Measurements from ENCODE around the gene WNK1.
A peak's percentile ranks its signal among the peaks of the same experiment; 100 is the strongest.
"Not testable (repeated sequence)": the region's sequence is repeated elsewhere in the genome, so short reads cannot be mapped to it uniquely, and the experiment has no call there.

WNK1 gene

GRCh38 chr12:751999-752694, at the start of gene WNK1:
Gene WNK1, plus strand, starts transcription at chr12:752579. Its CDS starts 987 bp downstream, at chr12:753566.
- peak; percentile 98 for DNase-seq

DNA sequence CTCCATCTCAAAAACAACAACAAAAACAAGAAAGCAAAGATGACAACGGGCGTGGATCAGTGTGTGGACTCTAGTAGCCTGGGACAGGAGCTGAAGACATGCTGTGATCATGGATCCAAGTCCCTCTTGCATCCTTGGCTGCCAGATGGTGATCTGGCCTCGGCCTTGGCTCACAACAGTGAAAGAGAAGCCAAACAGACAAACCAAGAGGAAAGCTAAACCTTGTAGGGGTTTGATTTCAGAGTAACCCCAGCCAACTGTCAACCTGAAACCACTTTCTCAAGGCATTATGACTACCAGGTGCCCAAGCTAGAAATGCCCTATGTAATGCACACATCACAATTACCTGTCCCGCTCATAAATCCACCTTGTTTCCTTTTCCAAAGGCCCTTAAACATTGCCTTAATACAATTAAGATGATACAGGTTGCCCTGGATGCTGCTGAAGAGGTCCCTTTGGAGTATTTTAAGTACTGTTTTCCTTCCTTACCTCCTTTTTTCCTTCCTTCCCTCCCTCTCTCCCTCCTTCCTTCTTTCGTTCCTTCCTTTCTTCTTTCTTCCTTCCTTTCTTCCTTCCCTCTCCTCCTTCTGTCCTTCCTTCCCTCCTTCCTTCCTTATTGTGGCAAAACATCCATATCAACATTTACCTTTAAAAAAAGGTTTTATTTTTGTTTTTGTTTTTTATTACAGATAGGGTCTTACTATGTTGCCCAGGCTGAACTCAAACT, 47.7 kb upstream of the WNK1 start:
- peak; percentile 48 for DNase-seq

DNA sequence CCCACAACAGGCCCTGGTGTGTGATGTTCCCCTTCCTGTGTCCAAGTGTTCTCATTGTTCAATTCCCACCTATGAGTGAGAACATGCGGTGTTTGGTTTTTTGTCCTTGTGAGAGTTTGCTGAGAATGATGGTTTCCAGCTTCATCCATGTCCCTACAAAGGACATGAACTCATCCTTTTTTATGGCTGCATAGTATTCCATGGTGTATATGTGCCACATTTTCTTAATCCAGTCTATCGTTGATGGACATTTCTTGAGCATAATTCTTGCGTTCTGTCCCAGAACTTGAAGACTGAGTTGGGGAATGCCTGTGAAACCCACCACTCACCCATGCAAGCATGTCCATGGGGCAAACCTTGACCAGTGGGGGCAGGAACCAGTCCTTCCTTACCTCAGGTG, 44.3 kb upstream of the WNK1 start:
- not testable (repeated sequence) for DNase-seq

- no peak for DNase-seq
Measured at GRCh38 chr12:709455-710020, 42.8 kb upstream of the WNK1 start.

- no peak for DNase-seq
Measured at GRCh38 chr12:712172-712863, 40.1 kb upstream of the WNK1 start.

- peak; percentile 31 for DNase-seq
Measured at GRCh38 chr12:713281-713875, 39.0 kb upstream of the WNK1 start.

GRCh38 chr12:716506-716905, 35.9 kb upstream of the WNK1 start:
- DNase-seq: no peak

DNA sequence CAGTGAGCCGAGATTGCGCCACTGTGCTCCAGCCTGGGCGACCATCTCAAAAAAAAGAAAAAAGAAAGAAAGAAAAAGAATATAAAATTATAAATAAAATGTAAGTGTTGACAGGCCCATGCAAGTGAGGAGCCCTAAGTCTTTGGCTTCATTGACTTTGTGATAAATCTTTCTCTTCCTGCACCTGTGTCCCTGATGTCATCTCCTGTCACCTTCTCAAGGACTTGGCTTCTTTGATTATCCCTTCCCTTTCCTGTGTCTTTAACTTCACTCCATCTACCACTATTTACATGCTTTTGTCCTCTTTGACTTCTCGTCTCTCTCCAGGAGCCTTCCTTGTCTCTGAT, 33.6 kb upstream of the WNK1 start:
- no peak for DNase-seq

DNA sequence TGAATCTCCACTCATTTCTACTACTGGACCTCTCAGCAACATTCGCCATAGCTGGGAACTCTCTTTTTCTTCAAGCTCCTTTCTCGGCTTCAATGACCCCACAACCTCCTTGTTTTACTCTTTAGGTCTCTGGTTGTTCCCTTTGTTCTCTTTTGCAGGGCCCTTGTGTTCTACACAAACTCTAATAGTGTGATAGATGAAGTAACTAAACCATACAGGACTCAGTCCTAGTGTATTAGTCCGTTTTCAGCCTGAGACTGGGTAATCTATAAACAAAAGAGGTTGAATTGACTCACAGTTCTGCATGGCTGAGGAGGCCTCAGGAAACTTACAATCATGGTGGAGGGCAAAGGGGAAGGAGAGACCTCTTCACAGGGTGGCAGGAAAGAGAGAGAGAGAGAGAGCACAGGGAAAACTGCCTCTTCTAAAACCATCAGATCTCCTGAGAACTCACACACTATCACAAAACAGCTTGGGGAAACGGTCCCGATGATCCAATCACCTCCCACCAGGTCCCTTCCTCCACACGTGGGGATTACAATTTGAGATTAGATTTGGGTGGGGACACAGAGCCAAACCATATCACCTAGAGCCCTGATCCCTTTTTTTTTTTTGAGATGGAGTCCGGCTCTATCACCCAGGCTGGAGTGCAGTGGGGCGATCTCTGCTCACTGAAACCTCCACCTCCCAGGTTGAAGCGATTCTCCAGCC, 32.0 kb upstream of the WNK1 start:
- DNase-seq: no peak

- peak; percentile 56 for DNase-seq
Measured at GRCh38 chr12:724194-724855, 28.1 kb upstream of the WNK1 start.

GRCh38 chr12:725076-725475, 27.3 kb upstream of the WNK1 start:
- no peak for DNase-seq

GRCh38 chr12:726281-727140, 25.9 kb upstream of the WNK1 start:
- DNase-seq: no peak

GRCh38 chr12:727321-727720, 25.1 kb upstream of the WNK1 start:
- no peak for DNase-seq

DNA sequence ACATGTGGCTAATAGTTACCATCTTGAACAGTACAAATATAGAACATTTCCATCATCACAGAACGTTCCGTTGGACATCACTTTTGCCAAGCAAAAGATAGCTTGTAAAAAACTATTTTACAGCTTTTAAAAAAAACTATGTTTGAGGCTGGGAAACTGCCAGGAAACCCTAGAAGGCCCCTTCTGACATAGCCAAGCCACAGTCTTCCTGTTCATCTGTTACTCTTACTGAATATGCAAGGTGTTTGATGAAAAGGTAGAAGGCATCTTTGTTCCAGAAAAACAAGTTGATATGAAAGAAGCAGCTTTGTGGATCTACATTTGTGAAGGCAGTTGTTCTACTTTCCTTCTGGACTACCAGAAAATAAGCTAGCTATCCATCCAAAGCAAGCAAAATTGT, 23.6 kb upstream of the WNK1 start:
- DNase-seq: peak; percentile 58

- DNase-seq: no peak
Measured at GRCh38 chr12:729221-729620, 23.2 kb upstream of the WNK1 start.

DNA sequence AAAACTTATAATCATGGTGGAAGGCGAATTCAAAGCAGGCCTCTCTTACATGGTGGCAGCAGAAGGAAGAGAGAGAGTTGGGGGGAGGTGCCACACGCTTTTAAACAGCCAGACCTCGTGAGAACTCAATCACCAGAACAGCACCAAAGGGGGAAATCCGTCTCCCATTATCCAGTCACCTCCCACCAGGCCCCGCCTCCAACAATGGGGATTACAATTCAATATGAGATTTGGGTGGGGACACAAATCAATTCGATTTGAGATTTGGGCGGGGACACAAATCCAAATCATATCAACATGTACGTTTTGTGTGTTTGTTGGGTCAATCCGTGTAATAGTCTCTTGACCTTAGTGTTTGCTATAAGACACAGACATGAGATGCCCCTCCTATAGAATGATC, 21.8 kb upstream of the WNK1 start:
- DNase-seq: no peak

GRCh38 chr12:737122-737739, 15.1 kb upstream of the WNK1 start:
- no peak for DNase-seq

DNA sequence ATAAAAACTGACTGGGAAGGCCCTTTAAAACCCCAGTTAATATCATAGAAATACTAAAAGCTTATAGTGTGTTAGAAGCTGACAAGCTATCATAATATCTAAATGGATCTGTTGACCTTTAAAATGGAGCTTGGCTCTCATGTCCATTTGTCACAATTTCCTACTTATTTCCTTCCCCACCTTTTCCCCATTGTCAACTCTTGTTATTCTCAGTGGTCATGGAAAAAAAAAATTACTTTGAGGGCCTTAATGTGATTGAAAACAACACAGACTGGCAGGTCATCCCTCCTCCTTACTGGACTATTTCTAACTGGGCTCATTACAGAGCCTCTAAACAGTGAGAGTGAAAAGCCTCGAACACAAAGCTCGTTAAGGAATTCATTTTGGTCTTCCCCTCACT, 13.7 kb upstream of the WNK1 start:
- DNase-seq: no peak

DNA sequence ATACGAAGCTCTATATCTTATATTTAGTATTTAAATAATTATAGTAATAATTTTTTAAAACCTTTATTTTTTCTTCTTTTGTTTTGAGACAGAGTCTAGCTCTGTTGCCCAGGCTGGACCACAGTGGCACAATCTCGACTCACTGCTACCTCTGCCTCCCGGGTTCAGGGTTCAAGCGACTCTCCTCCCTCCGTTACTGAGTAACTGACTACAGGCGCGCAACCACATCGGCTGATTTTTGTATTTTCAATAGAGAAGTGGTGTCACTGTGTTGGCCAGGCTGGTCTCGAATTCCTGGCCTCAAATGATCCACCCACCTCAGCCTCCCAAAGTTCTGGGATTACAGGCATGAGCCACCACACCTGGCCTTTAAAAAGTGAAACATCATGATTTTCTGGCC, 13.0 kb upstream of the WNK1 start:
- DNase-seq: no peak

GRCh38 chr12:740921-741320, 11.5 kb upstream of the WNK1 start:
- no peak for DNase-seq

Measured in activated CD4-positive, alpha-beta T cell treated with anti-CD3 and anti-CD28 coated beads, Interleukin-2, amount 50 U/mL, for 16 hours (primary cell).